ENCODE measurements around the gene ALLC. TPM values are rescaled to one million over a fixed set of nuclear protein-coding genes. Genes with fewer than 3 reads are reported as not detected.

ALLC gene
- total RNA-seq, 4 donors from 2014 or later, result not detected

DNA sequence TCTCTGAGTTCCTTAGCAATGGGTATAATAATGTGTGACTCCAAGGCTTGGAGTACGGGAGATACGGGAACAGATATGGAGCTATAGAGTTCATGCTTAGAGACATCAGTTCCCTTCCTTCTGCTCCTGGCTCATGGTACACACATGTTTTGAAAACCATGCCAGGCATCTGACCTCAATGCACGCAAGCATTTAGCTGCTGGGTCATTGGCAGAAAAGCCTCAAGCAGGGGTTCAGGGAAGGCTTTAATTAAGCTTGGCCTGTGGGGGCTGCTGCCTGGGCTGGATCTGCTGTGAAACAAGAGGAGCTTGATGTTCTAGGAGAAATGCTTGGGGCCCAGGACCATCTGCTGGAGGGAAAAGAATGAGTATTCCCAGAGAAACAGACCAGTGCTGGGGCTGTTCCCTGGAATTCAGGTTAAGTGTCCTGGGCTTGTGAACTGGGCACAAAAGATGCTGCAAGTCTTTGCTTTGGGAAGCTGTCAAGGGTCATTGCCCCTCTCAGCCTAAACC lies 3.2 kb downstream of the ALLC start:
- in situ Hi-C loops (cut with MboI; ENCODE audit: low pct_ligation_motif_present in 1 of 4, low pct_unique_long_range_greater_than_20kb in 1 of 4, low sequenced_read_pairs in 3 of 4) (loop anchor here in 1 of 4 donors (25.0 kb wide), 1 partner anchor 1524 kb away; no protein-coding TSS in a partner anchor), intact Hi-C loops (cut with DNase I; ENCODE audit: low total_unique reads) (no loop called here)
- TF ChIP-seq, protein P1, sequence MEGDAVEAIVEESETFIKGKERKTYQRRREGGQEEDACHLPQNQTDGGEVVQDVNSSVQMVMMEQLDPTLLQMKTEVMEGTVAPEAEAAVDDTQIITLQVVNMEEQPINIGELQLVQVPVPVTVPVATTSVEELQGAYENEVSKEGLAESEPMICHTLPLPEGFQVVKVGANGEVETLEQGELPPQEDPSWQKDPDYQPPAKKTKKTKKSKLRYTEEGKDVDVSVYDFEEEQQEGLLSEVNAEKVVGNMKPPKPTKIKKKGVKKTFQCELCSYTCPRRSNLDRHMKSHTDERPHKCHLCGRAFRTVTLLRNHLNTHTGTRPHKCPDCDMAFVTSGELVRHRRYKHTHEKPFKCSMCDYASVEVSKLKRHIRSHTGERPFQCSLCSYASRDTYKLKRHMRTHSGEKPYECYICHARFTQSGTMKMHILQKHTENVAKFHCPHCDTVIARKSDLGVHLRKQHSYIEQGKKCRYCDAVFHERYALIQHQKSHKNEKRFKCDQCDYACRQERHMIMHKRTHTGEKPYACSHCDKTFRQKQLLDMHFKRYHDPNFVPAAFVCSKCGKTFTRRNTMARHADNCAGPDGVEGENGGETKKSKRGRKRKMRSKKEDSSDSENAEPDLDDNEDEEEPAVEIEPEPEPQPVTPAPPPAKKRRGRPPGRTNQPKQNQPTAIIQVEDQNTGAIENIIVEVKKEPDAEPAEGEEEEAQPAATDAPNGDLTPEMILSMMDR (IDR thresholded peaks at IDR 0.05), result no peak
- TF ChIP-seq EP300 (IDR thresholded peaks at IDR 0.05; ENCODE audit: low read depth), result no peak
- no peak for TF ChIP-seq POLR2A (IDR thresholded peaks at IDR 0.05)
- TF ChIP-seq POLR2AphosphoS5 (IDR thresholded peaks at IDR 0.05), result no peak
- whole genome bisulfite sequencing, 2 donors (ENCODE audit: low coverage in 1 of 2), result 90 to 100% methylated on average over 1 to 3 of the region's 3 CpGs
- H3K27me3 ChIP-seq, result no peaks in the 10 kb centered on the region
- no peaks in the 10 kb centered on the region for H3K9me3 ChIP-seq
- no peaks in the 10 kb centered on the region for H3K4me1 ChIP-seq
- no peaks in the 10 kb centered on the region for H3K36me3 ChIP-seq
- H3K27ac ChIP-seq, result no peak overlapping the region
- no peak for DNase-seq
- H3K4me3 ChIP-seq, result no peak overlapping the region

DNA sequence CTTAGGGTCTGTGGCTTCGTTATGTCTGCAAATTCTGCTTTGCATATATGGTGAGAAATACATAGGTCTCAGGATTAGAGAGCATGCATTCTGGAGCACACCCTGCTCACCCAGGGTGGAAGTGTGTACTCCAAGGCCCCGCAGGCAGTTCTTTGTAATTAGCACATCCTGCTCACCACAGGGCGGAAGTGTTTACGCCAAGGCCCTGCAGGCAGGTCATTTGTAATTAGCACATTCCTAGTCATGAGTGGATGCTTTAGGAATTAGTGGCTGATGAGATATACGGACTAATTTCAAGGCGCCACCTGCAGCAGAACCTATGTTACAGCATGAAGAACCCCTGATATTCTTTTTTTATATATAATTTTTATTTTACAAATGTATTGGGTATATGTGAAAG lies 4.2 kb downstream of the ALLC start:
- in situ Hi-C loops (cut with MboI; ENCODE audit: low pct_ligation_motif_present in 1 of 4, low pct_unique_long_range_greater_than_20kb in 1 of 4, low sequenced_read_pairs in 3 of 4), result loop anchor here in 1 of 4 donors (25.0 kb wide), 1 partner anchor 1525 kb away; no protein-coding TSS in a partner anchor
- intact Hi-C loops (cut with DNase I; ENCODE audit: low total_unique reads), result no loop called here
- H3K4me1 ChIP-seq, result no peaks in the 10 kb centered on the region
- no peaks in the 10 kb centered on the region for H3K9me3 ChIP-seq
- no peaks in the 10 kb centered on the region for H3K36me3 ChIP-seq
- no peaks in the 10 kb centered on the region for H3K27me3 ChIP-seq
- no peak overlapping the region for H3K27ac ChIP-seq
- DNase-seq, result no peak
- TF ChIP-seq, protein P1 (IDR thresholded peaks at IDR 0.05), result no peak
- TF ChIP-seq POLR2AphosphoS5 (IDR thresholded peaks at IDR 0.05) (no peak), EP300 (IDR thresholded peaks at IDR 0.05; ENCODE audit: low read depth) (no peak), POLR2A (IDR thresholded peaks at IDR 0.05) (no peak)
- H3K4me3 ChIP-seq, result no peak overlapping the region
- WGBS, 2 donors (ENCODE audit: low coverage in 1 of 2), result 60 to 87% methylated on average over 1 to 6 of the region's 6 CpGs

DNA sequence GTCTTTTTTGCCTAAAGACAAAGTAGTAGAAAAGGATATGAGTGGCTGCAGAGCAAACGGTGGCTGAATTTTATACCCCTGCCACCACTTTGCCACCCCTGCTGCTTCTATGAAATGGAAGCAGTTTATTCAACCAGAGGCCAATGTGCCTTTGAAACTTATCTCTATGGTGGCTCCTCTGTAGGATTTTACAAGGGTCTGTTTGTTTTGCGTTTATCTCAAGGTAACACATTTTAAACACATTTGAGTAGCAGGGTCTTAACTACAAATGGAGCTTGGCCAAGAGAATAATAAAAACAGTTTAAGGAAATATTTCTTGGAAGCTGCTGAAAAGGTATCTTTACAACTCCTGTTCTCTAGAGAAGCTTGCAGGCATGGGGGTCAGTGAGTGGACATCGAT lies 6.1 kb downstream of the ALLC start:
- Histone ChIP-seq H3K27me3 (no peaks in the 10 kb centered on the region), H3K36me3 (no peaks in the 10 kb centered on the region), H3K9me3 (no peaks in the 10 kb centered on the region), H3K27ac (no peak overlapping the region), H3K4me3 (no peak overlapping the region), H3K4me1 (no peaks in the 10 kb centered on the region)
- TF ChIP-seq EP300 (IDR thresholded peaks at IDR 0.05; ENCODE audit: low read depth), result no peak
- TF ChIP-seq, protein P1 (IDR thresholded peaks at IDR 0.05), result no peak
- TF ChIP-seq POLR2A (IDR thresholded peaks at IDR 0.05), result no peak
- no peak for TF ChIP-seq POLR2AphosphoS5 (IDR thresholded peaks at IDR 0.05)
- intact Hi-C loops (cut with DNase I; ENCODE audit: low total_unique reads) (no loop called here), in situ Hi-C loops (cut with MboI; ENCODE audit: low pct_ligation_motif_present in 1 of 4, low pct_unique_long_range_greater_than_20kb in 1 of 4, low sequenced_read_pairs in 3 of 4) (loop anchor here in 1 of 4 donors (25.0 kb wide), 1 partner anchor 1527 kb away; no protein-coding TSS in a partner anchor)
- WGBS, 2 donors (ENCODE audit: low coverage in 1 of 2), result 52 to 59% methylated on average over 2 to 3 of the region's 3 CpGs
- no peak for DNase-seq

DNA sequence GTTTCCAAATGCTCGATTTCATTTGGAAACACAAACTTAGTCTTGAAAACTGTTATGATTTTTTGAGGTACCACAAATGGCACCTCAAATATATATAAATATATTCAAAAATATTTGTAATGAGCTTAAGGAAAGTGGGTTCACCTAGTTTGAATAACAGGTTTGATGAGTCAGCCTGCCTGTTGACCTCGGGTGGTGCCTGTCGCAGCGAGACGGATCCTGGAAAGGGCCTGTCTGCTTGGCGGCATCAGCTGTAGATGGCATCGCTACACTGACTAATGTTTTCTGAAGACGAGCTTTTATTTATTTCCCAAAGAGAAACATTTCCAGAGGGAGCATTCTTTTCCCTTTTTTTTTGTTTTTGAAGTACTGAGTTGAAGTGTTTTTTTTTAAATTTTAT lies 6.9 kb downstream of the ALLC start:
- Histone ChIP-seq H3K27me3 (no peaks in the 10 kb centered on the region), H3K4me3 (no peak overlapping the region), H3K9me3 (no peaks in the 10 kb centered on the region), H3K27ac (no peak overlapping the region), H3K36me3 (no peaks in the 10 kb centered on the region), H3K4me1 (no peaks in the 10 kb centered on the region)
- DNase-seq, result no peak
- intact Hi-C loops (cut with DNase I; ENCODE audit: low total_unique reads), result no loop called here
- WGBS, 2 donors (ENCODE audit: low coverage in 1 of 2), result 50 to 78% methylated on average over 1 to 8 of the region's 8 CpGs
- in situ Hi-C loops (cut with MboI; ENCODE audit: low pct_ligation_motif_present in 1 of 4, low pct_unique_long_range_greater_than_20kb in 1 of 4, low sequenced_read_pairs in 3 of 4), result loop anchor here in 1 of 4 donors (25.0 kb wide), 1 partner anchor 1528 kb away; no protein-coding TSS in a partner anchor
- TF ChIP-seq, protein P1 (IDR thresholded peaks at IDR 0.05), result no peak

All from transverse colon (tissue), 4 donors.